SH-SY5Y (cell line): ENCODE data around the gene DGKA.

Experiments
- GATA2 ChIP-seq: IDR thresholded peaks from 2 replicates; pipeline ENCODE4 v1.6.1; 2011; ENCODE audit warnings: mild to moderate bottlenecking, low read depth, low read length
- GATA3 ChIP-seq: IDR thresholded peaks from 2 replicates; pipeline ENCODE4 v1.6.1; 2011; ENCODE audit warnings: low read depth, mild to moderate bottlenecking, low read length, moderate library complexity

- no peak for TF ChIP-seq GATA2
- TF ChIP-seq GATA3, result no peak
These were observed 47.4 kb downstream of the DGKA start for GRCh38 chr12:55978393-55978792.
